Measurements from ENCODE around the gene TARP.

The TARP gene

DNA sequence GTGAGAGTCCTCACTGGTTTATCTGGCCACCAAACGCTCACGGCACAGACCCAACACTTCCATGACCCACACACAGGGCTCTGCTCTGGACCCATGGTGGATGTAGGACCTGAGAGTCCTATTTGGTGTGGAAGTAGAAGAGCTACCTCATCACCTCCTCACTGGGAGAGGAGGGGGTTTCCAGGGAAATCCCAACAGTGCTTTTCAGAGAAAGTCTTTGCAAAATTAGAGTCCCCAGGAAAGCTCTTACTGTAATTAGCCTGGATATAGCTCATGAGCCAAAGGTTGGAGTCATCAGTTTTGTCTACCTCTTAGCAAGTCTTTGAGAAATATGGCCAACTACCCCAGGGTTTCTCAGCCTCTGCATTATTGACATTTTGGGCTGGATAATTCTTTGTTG lies 34.7 kb upstream of the TARP start:
- Mint-ChIP-seq H3K4me1 (peaks cover 30% of the 10 kb centered on the region), H3K4me3 (no peak overlapping the region), H3K27me3 (no peaks in the 10 kb centered on the region), H3K9me3 (no peaks in the 10 kb centered on the region), H3K27ac (no peak overlapping the region), H3K36me3 (no peaks in the 10 kb centered on the region)

DNA sequence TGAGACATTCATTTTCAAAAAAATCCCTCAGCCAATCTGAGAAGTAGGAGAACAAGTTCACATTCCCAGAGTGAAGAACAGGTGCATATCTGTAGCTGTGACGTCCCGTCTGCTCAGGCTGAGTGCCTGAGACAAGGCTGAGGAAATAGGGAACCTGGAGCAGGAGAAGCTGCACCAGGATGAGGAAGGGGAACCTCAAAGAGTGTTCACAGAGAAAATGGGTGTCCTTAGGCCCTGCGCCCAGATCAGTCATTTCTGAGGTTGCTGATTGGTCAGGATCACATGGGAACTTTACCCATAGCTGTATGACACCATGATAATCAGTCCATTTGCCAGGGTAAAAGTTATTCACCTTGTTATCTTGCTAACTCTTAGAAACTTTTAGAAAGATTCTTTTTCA lies 34.2 kb upstream of the TARP start:
- Mint-ChIP-seq H3K4me1 (peaks cover 30% of the 10 kb centered on the region), H3K9me3 (no peaks in the 10 kb centered on the region), H3K27me3 (no peaks in the 10 kb centered on the region), H3K27ac (no peak overlapping the region), H3K4me3 (no peak overlapping the region), H3K36me3 (no peaks in the 10 kb centered on the region)

DNA sequence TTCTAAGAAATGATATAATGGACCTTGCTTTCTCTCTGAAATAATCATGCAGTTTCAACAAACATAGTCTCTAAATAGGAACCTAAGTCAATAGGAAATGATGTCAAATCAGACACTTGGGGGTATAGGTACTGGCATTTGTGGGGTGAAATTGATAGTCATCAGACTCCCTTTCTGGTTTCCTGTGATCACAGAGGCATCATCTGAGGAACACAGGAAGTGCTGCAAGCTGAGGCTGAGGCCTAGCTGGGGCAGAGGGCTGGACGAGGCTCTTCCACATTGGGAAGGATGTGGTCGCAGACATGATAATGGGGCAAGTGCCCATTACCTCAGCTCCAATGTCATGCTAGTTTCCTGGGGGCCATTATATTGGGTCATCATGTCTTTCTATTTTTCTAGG lies 33.5 kb upstream of the TARP start:
- Mint-ChIP-seq H3K27me3 (no peaks in the 10 kb centered on the region), H3K27ac (no peak overlapping the region), H3K9me3 (no peaks in the 10 kb centered on the region), H3K4me1 (peaks cover 26% of the 10 kb centered on the region), H3K36me3 (no peaks in the 10 kb centered on the region), H3K4me3 (no peak overlapping the region)

DNA sequence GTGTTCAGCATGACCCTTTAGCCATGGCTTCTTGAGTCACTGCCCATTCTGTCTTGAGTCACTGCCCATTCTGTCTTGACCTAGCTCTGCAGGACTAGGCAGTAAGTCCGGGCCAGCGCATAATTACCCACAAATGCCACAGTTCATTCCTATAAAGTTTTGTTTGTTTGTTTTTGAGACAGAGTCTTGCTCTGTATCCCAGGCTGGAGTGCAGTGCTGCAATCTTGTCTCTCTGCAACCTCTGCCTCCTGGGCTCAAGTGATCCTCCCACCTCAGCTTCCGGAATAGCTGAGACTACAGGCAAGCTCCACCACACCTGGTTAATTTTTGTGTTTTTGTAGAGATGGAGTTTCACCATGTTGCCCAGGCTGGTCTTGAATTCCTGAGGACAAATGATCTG lies 32.7 kb upstream of the TARP start:
- H3K27me3 Mint-ChIP-seq: no peaks in the 10 kb centered on the region
- no peaks in the 10 kb centered on the region for H3K36me3 Mint-ChIP-seq
- no peaks in the 10 kb centered on the region for H3K9me3 Mint-ChIP-seq
- no peak overlapping the region for H3K27ac Mint-ChIP-seq
- H3K4me3 Mint-ChIP-seq: no peak overlapping the region
- H3K4me1 Mint-ChIP-seq: peaks cover 26% of the 10 kb centered on the region

DNA sequence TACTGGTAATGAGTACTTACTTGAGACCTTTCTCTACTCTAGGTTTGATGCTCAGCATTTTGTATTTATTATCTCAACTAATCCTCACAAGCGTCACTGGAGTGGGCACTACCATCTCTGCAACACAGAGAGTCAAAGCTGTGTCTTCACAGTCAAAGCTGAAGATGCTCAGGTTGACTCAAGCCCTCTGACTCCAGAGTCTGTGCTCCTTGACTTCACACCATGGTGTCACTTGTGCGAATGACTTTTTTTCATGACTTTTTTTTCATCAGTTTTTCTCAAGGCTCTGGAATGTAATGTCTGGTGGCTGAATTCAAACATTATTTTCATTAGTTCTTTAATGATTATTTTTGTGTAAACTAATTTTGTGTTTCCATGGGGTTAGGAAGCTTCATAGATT lies 30.4 kb upstream of the TARP start:
- H3K4me1 Mint-ChIP-seq: peaks cover 13% of the 10 kb centered on the region
- H3K36me3 Mint-ChIP-seq: no peaks in the 10 kb centered on the region
- H3K9me3 Mint-ChIP-seq: no peaks in the 10 kb centered on the region
- H3K27ac Mint-ChIP-seq: no peak overlapping the region
- H3K4me3 Mint-ChIP-seq: peak overlapping the region; percentile 77
- H3K27me3 Mint-ChIP-seq: no peaks in the 10 kb centered on the region

DNA sequence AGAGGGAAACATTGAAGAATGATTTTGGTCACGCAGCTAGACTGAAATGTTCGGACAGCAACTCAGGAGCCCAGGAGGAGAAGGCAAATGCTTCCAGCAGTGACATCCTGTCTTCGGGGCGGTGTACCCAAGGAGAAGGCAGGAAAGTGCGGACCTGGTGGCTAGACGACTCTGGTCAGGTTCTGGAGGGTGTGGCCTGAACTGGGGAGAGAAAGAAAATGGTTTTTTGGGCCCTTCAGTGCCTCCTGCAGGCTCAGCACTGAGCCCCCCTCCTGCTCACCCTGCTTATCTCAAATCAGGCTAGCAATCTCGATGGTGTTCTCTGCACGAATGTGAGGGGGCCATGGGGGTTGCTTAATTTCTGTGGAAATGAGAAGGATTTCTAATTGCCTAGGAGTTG lies 26.7 kb upstream of the TARP start:
- Mint-ChIP-seq H3K9me3 (no peaks in the 10 kb centered on the region), H3K27me3 (no peaks in the 10 kb centered on the region), H3K4me3 (peak overlapping the region; percentile 84), H3K36me3 (no peaks in the 10 kb centered on the region), H3K4me1 (peaks cover 4% of the 10 kb centered on the region), H3K27ac (no peak overlapping the region)

DNA sequence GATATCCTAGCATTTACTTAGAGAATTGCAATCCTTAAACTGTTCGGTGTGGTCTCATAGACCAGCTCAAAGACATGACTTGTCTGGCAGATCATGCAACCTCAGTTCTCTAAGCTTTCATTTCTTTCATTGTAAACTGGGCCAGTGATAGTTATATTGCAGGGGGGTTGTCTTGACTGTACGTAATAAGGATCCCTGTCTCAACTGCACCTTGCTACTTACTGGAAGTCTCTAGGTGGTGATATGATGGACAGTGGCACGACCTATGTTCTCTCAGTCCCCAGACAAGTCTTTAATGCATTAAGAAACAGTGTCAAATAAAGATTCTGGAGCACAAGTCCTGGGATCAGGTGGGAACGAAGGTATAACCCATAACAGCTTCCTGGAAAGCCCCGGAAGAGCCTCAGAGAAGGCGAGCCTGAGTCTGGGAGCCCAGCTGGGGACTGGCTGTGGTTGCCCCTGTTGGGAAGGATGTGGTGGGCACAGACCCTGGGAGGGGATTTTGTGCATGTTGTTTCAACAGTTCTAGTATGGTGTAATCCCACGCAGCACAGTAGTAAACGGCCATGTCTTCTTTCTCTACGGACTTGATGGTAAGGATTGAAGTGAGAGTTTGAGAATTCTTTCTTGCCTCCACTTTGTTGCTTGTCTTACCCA lies 26.0 kb upstream of the TARP start:
- Mint-ChIP-seq H3K9me3 (no peaks in the 10 kb centered on the region), H3K27me3 (no peaks in the 10 kb centered on the region), H3K4me1 (no peaks in the 10 kb centered on the region), H3K36me3 (no peaks in the 10 kb centered on the region), H3K4me3 (peak overlapping the region; percentile 84), H3K27ac (peak overlapping the region; percentile 30)

DNA sequence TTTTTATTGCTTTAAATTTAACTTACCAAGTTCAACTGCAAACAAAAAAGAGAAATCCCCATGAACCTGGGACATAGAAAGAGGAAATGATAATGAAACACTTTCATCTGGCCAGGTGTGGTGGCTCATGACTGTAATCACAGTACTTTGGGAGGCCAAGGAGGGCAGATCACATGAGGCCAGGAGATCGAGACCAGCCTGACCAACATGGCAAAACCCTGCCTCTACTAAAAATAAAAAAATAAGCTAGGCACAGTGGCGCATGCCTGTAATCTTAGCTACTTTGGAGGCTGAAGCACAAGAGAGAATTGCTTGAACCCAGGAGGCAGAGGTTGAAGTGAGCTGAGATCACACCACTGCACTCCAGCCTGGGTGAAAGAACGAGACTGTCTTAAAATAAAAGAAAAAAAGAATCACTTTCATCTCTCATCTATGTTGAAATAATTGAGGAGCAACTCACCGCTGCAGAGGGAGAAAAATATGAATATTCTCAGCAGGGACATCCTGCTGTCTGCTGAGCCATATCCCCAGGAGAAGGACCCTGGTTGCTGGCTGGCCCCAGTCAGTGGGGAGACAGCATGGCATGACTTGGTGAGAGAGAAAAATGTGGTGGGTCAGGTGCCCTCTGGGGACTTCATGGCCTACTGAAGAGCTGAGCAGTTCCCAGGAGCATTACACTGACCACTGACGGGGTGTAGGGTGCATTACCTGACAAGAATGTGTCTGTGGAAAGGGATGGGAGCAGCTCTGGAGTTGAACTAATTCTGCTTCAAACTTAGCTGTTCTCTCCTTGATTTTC lies 22.8 kb upstream of the TARP start:
- H3K4me1 Mint-ChIP-seq: no peaks in the 10 kb centered on the region
- H3K9me3 Mint-ChIP-seq: no peaks in the 10 kb centered on the region
- no peak overlapping the region for H3K27ac Mint-ChIP-seq
- H3K27me3 Mint-ChIP-seq: no peaks in the 10 kb centered on the region
- no peaks in the 10 kb centered on the region for H3K36me3 Mint-ChIP-seq
- H3K4me3 Mint-ChIP-seq: no peak overlapping the region

DNA sequence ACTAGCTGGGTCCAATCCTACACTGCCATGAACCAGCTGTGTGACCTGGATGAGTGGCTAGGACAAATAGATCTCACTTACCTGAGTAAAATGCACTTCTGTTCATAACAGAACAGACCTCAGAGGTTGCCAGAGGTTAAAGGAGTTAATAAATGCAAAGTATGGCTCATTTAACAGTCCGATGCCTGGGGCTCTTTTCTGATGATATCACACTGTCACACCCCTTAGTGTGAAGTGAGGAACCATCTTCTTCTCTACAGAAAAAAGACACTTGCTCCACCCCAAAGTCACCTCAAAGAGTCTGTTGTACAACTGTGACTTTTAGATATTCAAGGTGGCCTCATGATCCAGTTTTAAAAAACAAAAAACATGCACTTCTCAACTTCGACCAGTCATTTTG lies 21.5 kb upstream of the TARP start:
- Mint-ChIP-seq H3K4me3 (no peak overlapping the region), H3K4me1 (no peaks in the 10 kb centered on the region), H3K27me3 (no peaks in the 10 kb centered on the region), H3K36me3 (no peaks in the 10 kb centered on the region), H3K27ac (no peak overlapping the region), H3K9me3 (no peaks in the 10 kb centered on the region)

DNA sequence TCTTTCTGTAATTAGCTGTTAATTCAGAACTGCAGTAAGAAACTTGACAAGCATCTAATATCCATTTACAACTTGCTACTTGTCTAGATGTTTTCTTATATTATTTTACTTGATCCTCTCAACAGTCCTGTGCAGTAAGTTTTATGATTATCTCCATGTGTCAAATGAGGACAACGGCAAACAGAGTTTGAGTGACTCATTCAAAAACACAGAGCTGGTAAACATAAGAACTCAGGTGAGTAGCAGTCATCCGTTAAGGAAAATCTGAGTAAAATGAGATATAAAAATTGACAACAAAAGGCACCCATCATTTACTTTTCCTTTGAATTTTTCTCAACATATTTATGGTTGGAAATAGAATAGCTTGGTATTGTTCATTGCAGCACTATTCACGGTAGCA lies 19.0 kb upstream of the TARP start:
- no peaks in the 10 kb centered on the region for H3K36me3 Mint-ChIP-seq
- H3K4me3 Mint-ChIP-seq: no peak overlapping the region
- no peaks in the 10 kb centered on the region for H3K9me3 Mint-ChIP-seq
- no peaks in the 10 kb centered on the region for H3K4me1 Mint-ChIP-seq
- no peaks in the 10 kb centered on the region for H3K27me3 Mint-ChIP-seq
- no peak overlapping the region for H3K27ac Mint-ChIP-seq

DNA sequence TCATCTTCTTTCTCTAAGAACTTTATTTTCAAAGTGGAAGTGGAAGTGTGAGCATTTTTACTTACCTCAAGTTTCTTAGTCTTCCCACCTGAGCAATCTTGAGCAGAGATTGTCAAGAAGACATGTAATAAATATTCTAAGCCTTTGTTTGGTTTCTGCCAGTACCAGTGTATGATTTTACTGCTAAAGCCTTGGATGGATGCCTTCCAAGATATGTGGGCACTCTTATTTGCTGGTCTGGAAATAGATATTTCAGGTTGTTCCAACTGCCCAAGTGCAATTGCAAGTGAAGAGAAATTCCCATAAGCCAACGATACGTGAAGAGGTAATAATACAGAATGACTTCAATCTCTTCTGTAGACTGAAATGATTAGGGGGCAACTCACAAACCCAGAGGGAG lies 18.2 kb upstream of the TARP start:
- H3K36me3 Mint-ChIP-seq: no peaks in the 10 kb centered on the region
- H3K27me3 Mint-ChIP-seq: no peaks in the 10 kb centered on the region
- H3K27ac Mint-ChIP-seq: no peak overlapping the region

DNA sequence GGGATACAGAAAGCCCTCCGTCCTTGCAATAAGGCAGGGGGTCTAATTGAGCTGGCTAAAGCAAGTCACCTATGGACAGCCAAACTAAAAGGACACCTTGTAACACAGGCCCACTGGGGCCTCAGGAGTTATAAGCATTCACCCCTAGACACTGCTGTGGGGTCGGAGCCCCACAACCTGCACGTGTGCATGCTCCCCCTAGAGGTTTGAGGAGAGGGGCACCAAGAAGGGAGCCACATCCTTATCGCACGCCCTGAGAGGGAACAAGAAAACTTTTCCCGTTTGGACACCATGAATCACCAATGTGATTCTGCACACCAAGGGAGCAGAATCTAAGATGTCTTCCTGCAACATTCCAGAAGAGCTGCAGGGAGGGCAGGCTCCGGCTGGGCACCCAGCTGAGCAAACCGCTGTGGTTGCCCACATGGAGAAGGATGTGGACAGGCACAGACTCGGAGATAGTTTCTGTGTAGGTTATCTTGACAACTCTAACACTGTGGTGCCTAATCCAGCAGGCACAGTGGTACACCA lies 17.7 kb upstream of the TARP start:
- Mint-ChIP-seq H3K4me3 (no peak overlapping the region), H3K4me1 (no peaks in the 10 kb centered on the region)

More for the DNA sequence above, 18.2 kb upstream of the TARP start:
- Mint-ChIP-seq H3K4me1 (no peaks in the 10 kb centered on the region), H3K9me3 (no peaks in the 10 kb centered on the region), H3K4me3 (no peak overlapping the region)

DNA sequence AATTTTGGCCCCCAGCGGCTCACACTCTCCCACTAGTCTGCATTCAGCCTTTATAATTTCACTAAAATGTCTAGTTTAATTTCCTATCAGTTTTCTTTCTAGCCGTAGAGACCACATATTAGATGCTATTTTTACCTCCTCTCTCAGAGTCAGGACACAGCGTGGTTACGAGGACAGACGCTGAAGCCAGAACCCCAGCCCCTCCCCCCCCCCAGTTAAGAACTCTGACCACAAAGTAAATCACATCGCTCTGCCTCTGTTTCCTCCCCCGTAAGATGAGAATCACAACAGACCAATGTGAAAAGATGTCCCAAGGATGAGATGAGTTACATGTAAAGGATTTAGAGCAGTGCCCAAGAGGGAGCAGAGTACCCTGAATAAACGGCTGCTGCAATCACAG lies 11.1 kb upstream of the TARP start:
- H3K27ac Mint-ChIP-seq: no peak overlapping the region
- H3K36me3 Mint-ChIP-seq: no peaks in the 10 kb centered on the region
- no peak overlapping the region for H3K4me3 Mint-ChIP-seq
- no peaks in the 10 kb centered on the region for H3K27me3 Mint-ChIP-seq
- H3K9me3 Mint-ChIP-seq: no peaks in the 10 kb centered on the region
- H3K4me1 Mint-ChIP-seq: peaks cover 4% of the 10 kb centered on the region

More for the DNA sequence above, 17.7 kb upstream of the TARP start:
- Mint-ChIP-seq H3K9me3 (no peaks in the 10 kb centered on the region), H3K27ac (no peak overlapping the region), H3K36me3 (no peaks in the 10 kb centered on the region), H3K27me3 (no peaks in the 10 kb centered on the region)

DNA sequence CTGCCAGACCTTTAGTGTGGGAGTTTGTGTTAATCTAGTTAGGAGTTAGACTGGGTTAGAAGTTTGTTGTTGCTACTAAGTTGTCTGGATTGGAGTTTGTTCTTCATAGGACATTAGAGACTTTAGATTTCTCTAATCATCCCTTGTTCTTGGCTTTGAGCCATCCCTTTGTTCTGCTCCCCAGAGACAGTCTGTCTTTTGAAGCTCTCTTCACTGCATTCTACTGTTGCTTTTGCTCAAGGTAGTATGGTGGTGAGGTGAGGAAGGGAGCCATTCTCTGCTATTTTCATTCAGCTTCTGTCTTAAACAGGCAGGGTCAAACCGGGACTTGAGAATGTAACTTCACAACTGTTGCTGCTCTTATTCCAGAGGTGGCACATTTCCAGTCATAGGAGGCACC lies 10.4 kb upstream of the TARP start:
- H3K4me1 Mint-ChIP-seq: peaks cover 4% of the 10 kb centered on the region
- H3K27me3 Mint-ChIP-seq: no peaks in the 10 kb centered on the region
- no peak overlapping the region for H3K27ac Mint-ChIP-seq
- no peaks in the 10 kb centered on the region for H3K36me3 Mint-ChIP-seq
- H3K4me3 Mint-ChIP-seq: no peak overlapping the region
- H3K9me3 Mint-ChIP-seq: no peaks in the 10 kb centered on the region

DNA sequence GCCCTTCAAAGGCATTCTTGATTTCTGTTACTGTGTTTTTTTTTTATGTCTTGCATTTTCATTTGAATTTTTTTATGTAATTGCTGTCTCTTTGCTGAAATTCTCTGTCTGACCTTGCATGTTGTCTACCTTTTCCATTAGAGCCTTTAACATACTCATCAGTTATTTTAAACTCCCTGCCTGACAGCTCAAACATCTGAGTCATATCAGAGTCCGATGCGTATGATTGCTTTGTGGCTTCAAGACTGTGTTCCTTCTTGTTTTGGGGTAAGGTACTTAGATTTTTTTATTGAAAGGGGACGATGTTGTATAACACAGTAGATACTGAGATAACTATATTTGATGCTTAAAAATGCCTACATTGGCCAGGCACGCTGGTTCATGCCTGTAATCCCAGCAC lies 9.7 kb upstream of the TARP start:
- no peaks in the 10 kb centered on the region for H3K27me3 Mint-ChIP-seq
- no peaks in the 10 kb centered on the region for H3K36me3 Mint-ChIP-seq
- no peaks in the 10 kb centered on the region for H3K9me3 Mint-ChIP-seq
- H3K27ac Mint-ChIP-seq: no peak overlapping the region
- H3K4me3 Mint-ChIP-seq: no peak overlapping the region
- peaks cover 4% of the 10 kb centered on the region for H3K4me1 Mint-ChIP-seq

DNA sequence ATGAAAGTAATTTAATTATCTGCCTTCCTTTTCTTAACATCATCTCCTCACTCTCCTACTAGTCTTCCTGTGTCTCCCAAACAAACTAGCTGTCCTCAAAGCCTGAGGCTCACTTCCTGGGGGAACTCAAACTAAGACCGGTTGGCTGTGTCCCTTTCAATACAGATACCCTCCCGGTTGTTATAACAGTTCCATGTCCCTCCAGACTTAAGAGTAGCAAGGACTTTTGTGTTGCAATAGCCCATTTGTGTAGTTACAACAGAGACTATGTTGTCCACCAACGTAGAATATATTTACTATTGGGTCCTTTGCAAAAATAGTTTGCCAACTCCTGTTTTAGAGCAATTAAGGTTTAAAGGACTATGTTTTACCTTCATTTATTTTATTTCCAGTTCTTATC lies 8.6 kb upstream of the TARP start:
- no peaks in the 10 kb centered on the region for H3K9me3 Mint-ChIP-seq
- H3K36me3 Mint-ChIP-seq: no peaks in the 10 kb centered on the region
- no peak overlapping the region for H3K27ac Mint-ChIP-seq
- H3K27me3 Mint-ChIP-seq: no peaks in the 10 kb centered on the region
- no peak overlapping the region for H3K4me3 Mint-ChIP-seq
- H3K4me1 Mint-ChIP-seq: peaks cover 4% of the 10 kb centered on the region
